HFFc6 (cell line): Measurements from ENCODE around the gene AIFM3. TPM values are rescaled to one million over a fixed set of nuclear protein-coding genes. Genes with fewer than 3 reads are reported as not detected.
"Not testable (repeated sequence)": the region's sequence is repeated elsewhere in the genome, so short reads cannot be mapped to it uniquely, and the experiment has no call there.

Experiments used
- DNase-seq: peaks from one replicate; pipeline ENCODE4 v3.0.0-alpha.2; 2018
- H3K27ac Mint-ChIP-seq: 2 replicates; pipeline ENCODE4 v1.8.0; 2020; ENCODE audit warnings: mild to moderate bottlenecking, mixed read lengths
- H3K27me3 Mint-ChIP-seq: 2 replicates; pipeline ENCODE4 v1.8.0; 2021; ENCODE audit warnings: mild to moderate bottlenecking, moderate library complexity, mixed read lengths; ENCODE audit not compliant: insufficient read depth
- H3K36me3 Mint-ChIP-seq: 2 replicates; pipeline ENCODE4 v1.8.0; 2021; ENCODE audit warnings: low read depth, mixed read lengths
- H3K4me1 Mint-ChIP-seq: 2 replicates; pipeline ENCODE4 v1.8.0; 2020; ENCODE audit warnings: low read depth, mixed read lengths
- H3K4me3 Mint-ChIP-seq: 2 replicates; pipeline ENCODE4 v1.8.0; 2020; ENCODE audit warnings: mild to moderate bottlenecking, moderate library complexity, mixed read lengths
- H3K9me3 Mint-ChIP-seq: 2 replicates; pipeline ENCODE4 v1.8.0; 2020; ENCODE audit warnings: mild to moderate bottlenecking, mixed read lengths
- CTCF ChIP-seq: fragments of 200-600 bp; sonication (generic); IDR thresholded peaks from 2 replicates; pipeline ENCODE4 v1.5.0; 2021; ENCODE audit warnings: antibody characterized with exemption, mild to moderate bottlenecking
- total RNA-seq, 6 experiments: library from RNA; stranded (reverse); fragmentation: NEBNext Ultra II Directional; extraction: Animal tissue kit (Norgen Biotek cat#: 25700); gene quantifications; 2 replicates in 1 of 6; 3 replicates in 5 of 6; pipeline ENCODE4 v1.2.3, GENCODE V29; 2021

AIFM3 gene
- total RNA-seq, 6 experiments from 2014 or later = 0.15 to 0.51 (median 0.31) TPM; not detected in 3

GRCh38 chr22:20926243-20926642 is 40.8 kb upstream of the AIFM3 start:
- H3K27me3 Mint-ChIP-seq = no peaks in the 10 kb centered on the region
- no peak overlapping the region for H3K4me3 Mint-ChIP-seq
- H3K9me3 Mint-ChIP-seq = no peaks in the 10 kb centered on the region
- TF ChIP-seq CTCF = no peak
- H3K36me3 Mint-ChIP-seq = peaks cover 10% of the 10 kb centered on the region; the same call in 1 of the 2 replicates
- no peak overlapping the region for H3K27ac Mint-ChIP-seq
- peaks cover 28% of the 10 kb centered on the region for H3K4me1 Mint-ChIP-seq
- no peak for DNase-seq

DNA sequence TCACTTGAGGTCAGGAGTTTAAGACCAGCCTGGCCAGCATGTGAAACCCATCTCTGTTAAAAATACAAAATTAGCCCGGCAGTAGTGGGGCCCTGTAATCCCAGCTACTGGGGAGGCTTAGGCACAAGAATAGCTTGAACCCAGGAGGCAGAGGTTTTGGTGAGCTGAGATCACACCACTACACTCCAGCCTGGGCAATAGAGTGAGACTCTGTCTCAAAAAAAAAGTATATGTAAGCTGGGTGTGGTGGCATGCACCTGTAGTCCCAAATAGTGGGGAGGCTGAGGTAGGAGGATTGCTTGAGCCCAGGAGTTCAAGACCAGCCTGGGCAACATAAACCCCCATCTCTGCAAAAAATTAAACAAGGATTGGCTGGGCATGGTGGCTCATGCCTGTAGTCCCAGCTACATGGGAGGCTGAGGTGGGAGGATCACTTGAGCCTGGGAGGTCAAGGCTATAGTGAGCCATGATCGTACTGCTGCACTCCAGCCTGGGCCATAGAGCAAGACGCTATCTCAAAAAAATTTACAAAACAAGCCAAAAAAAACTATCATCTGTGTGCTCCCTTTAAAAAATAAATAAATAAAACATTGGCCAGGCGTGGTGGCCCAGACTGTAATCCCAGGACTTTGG is 39.0 kb upstream of the AIFM3 start:
- Mint-ChIP-seq H3K27me3 (no peaks in the 10 kb centered on the region), H3K9me3 (no peaks in the 10 kb centered on the region), H3K27ac (no peak overlapping the region), H3K4me1 (peaks cover 15% of the 10 kb centered on the region; the same call in 1 of the 2 replicates), H3K4me3 (no peak overlapping the region), H3K36me3 (peaks cover 10% of the 10 kb centered on the region; the same call in 1 of the 2 replicates)
- TF ChIP-seq CTCF = no peak
- DNase-seq = no peak

DNA sequence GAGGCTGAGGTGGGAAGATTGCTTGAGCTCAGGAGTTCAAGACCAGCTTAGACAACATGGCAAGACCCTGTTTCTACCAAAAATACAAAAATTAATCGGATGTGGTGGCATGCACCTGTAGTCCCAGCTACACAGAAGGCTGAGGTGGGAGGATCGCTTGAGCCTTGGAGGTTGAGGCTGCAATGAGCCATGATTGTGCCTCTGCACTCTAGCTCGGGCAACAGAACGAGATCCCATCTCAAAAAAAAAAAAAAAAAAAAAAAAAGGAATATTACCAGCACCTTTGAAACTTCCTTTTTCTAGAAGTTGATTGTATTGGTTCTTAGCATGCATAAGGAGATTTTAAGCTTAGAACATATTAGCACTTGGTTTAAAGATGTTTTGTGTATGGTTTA is 38.5 kb upstream of the AIFM3 start:
- H3K36me3 Mint-ChIP-seq = peaks cover 10% of the 10 kb centered on the region; the same call in 1 of the 2 replicates

GRCh38 chr22:20930004-20930403 is 37.1 kb upstream of the AIFM3 start:
- Mint-ChIP-seq H3K4me3 (no peak overlapping the region), H3K27me3 (no peaks in the 10 kb centered on the region), H3K9me3 (no peaks in the 10 kb centered on the region), H3K4me1 (peaks cover 15% of the 10 kb centered on the region; the same call in 1 of the 2 replicates), H3K36me3 (peaks cover 18% of the 10 kb centered on the region; the same call in 1 of the 2 replicates), H3K27ac (no peak overlapping the region)
- DNase-seq = no peak
- TF ChIP-seq CTCF = no peak

More for the DNA sequence above, 38.5 kb upstream of the AIFM3 start:
- TF ChIP-seq CTCF = no peak
- H3K4me3 Mint-ChIP-seq = no peak overlapping the region
- H3K4me1 Mint-ChIP-seq = peaks cover 15% of the 10 kb centered on the region; the same call in 1 of the 2 replicates
- no peak for DNase-seq
- no peaks in the 10 kb centered on the region for H3K27me3 Mint-ChIP-seq
- H3K9me3 Mint-ChIP-seq = no peaks in the 10 kb centered on the region
- H3K27ac Mint-ChIP-seq = no peak overlapping the region

- not testable (repeated sequence) for H3K27me3 Mint-ChIP-seq, H3K27ac Mint-ChIP-seq, DNase-seq, H3K4me3 Mint-ChIP-seq, H3K9me3 Mint-ChIP-seq
- H3K4me1 Mint-ChIP-seq = peaks cover 12% of the 10 kb centered on the region; the same call in 1 of the 2 replicates
- H3K36me3 Mint-ChIP-seq = peaks cover 17% of the 10 kb centered on the region; the same call in 1 of the 2 replicates
These were observed 36.6 kb upstream of the AIFM3 start for GRCh38 chr22:20930435-20930834.

DNA sequence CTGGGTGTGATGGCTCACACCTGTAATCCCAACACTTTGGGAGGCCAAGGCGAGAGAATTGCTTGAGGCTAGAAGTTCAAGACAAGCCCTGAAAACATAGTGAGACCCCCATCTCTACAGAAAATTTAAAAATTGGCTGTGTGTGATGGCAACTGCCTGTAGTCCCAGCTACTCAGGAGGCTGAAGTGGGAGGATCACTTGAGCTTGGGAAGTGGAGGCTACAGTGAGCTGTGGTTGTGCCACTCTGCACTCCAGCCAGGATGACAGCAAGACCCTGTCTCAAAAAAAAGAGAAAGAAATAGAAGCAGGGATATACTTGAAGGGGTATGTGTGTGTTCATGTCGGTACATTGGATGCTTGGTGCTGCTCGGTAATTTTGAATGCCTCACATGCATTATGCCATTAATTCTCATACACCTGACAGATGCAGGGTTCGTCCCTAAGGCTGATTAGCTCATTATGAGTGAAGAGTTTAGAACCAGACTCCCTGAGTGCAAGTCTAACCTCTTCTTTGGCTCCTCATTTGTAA is 35.9 kb upstream of the AIFM3 start:
- no peaks in the 10 kb centered on the region for H3K9me3 Mint-ChIP-seq
- peaks cover 9% of the 10 kb centered on the region; the same call in 1 of the 2 replicates for H3K36me3 Mint-ChIP-seq
- H3K4me3 Mint-ChIP-seq = no peak overlapping the region
- TF ChIP-seq CTCF = no peak
- H3K27me3 Mint-ChIP-seq = no peaks in the 10 kb centered on the region
- DNase-seq = no peak
- H3K27ac Mint-ChIP-seq = no peak overlapping the region
- peaks cover 5% of the 10 kb centered on the region; the same call in 1 of the 2 replicates for H3K4me1 Mint-ChIP-seq
